PFSK-1 (cell line): Measurements from ENCODE around the gene TESK1.

Experiments
- FOXP2 ChIP-seq: optimal IDR thresholded peaks from 2 replicates; pipeline ENCODE3; 2011; ENCODE audit warnings: borderline replicate concordance, control low read depth, inconsistent platforms; ENCODE audit not compliant: insufficient read depth; ENCODE audit errors: extremely low read length, extremely low read depth
- POLR2AphosphoS5 ChIP-seq: IDR thresholded peaks from 2 replicates; pipeline ENCODE4 v1.6.1; 2012; ENCODE audit warnings: low read depth, mild to moderate bottlenecking, control low read depth, low read length, moderate library complexity
- REST ChIP-seq, 2 experiments: IDR thresholded peaks; 2 replicates each; pipeline versions ENCODE4 v1.6.1 to v1.8.0; 2011 to 2012; ENCODE audit warnings: low read depth in 2 of 2, low read length in 2 of 2, control low read depth in 1 of 2, inconsistent platforms in 1 of 2, mild to moderate bottlenecking in 1 of 2, moderate library complexity in 1 of 2; ENCODE audit not compliant: insufficient read depth in 1 of 2
- SIN3A ChIP-seq: IDR thresholded peaks from 2 replicates; pipeline ENCODE4 v1.6.1; 2012; ENCODE audit warnings: mild to moderate bottlenecking, low read length, moderate library complexity, borderline replicate concordance; ENCODE audit not compliant: insufficient read depth
- TAF1 ChIP-seq: IDR thresholded peaks from 2 replicates; pipeline ENCODE4 v1.6.1; 2012; ENCODE audit warnings: low read length, control low read depth, borderline replicate concordance; ENCODE audit not compliant: insufficient read depth

The TESK1 gene

GRCh38 chr9:35559792-35560530 is 45.1 kb upstream of the TESK1 start:
- TF ChIP-seq POLR2AphosphoS5 (no peak), TAF1 (no peak), FOXP2 (no peak), REST (IDR thresholded peaks at IDR 0.05; ENCODE audit: insufficient read depth in 1 of 2, low read depth in 2 of 2, low read length in 2 of 2) (no peak), SIN3A (no peak)

GRCh38 chr9:35560625-35561337 is 44.3 kb upstream of the TESK1 start:
- TF ChIP-seq REST (IDR thresholded peaks at IDR 0.05; ENCODE audit: insufficient read depth in 1 of 2, low read depth in 2 of 2, low read length in 2 of 2), result no peak
- TF ChIP-seq POLR2AphosphoS5, result no peak
- no peak for TF ChIP-seq FOXP2
- TF ChIP-seq TAF1, result no peak
- TF ChIP-seq SIN3A, result no peak

- no peak for TF ChIP-seq SIN3A
- no peak for TF ChIP-seq REST (IDR thresholded peaks at IDR 0.05; ENCODE audit: insufficient read depth in 1 of 2, low read depth in 2 of 2, low read length in 2 of 2)
- TF ChIP-seq POLR2AphosphoS5, result no peak
- no peak for TF ChIP-seq TAF1
- TF ChIP-seq FOXP2, result no peak
Measured at GRCh38 chr9:35561468-35562261, 43.4 kb upstream of the TESK1 start.

- TF ChIP-seq SIN3A (no peak), REST (IDR thresholded peaks at IDR 0.05; ENCODE audit: insufficient read depth in 1 of 2, low read depth in 2 of 2, low read length in 2 of 2) (no peak), TAF1 (no peak), POLR2AphosphoS5 (no peak), FOXP2 (no peak)
Measured at GRCh38 chr9:35562895-35563780, 41.9 kb upstream of the TESK1 start.
